ENCODE data around the gene PTPRT.

PTPRT gene

GRCh38 chr20:42958367-42959069 lies 231.2 kb downstream of the PTPRT start:
- ChIA-PET CTCF (no interaction called here), POLR2A (no interaction called here)
- no peaks in the 10 kb centered on the region for H3K9me3 ChIP-seq (ENCODE audit: control insufficient read depth, insufficient read depth, low read depth, low read length)
- no peak overlapping the region for H3K27ac ChIP-seq (ENCODE audit: extremely low read depth, low read depth, low read length)
- no peaks in the 10 kb centered on the region for H3K4me1 ChIP-seq (ENCODE audit: control insufficient read depth, insufficient read depth, low read length)
- no peak for TF ChIP-seq ZNF580 (tag by site-specific recombination; IDR thresholded peaks at IDR 0.05)
- TF ChIP-seq ZNF394 (tag by site-specific recombination; IDR thresholded peaks at IDR 0.05; ENCODE audit: borderline replicate concordance): no peak
- TF ChIP-seq ZNF791 (tag by site-specific recombination; IDR thresholded peaks at IDR 0.05): no peak
- TF ChIP-seq, protein P1, sequence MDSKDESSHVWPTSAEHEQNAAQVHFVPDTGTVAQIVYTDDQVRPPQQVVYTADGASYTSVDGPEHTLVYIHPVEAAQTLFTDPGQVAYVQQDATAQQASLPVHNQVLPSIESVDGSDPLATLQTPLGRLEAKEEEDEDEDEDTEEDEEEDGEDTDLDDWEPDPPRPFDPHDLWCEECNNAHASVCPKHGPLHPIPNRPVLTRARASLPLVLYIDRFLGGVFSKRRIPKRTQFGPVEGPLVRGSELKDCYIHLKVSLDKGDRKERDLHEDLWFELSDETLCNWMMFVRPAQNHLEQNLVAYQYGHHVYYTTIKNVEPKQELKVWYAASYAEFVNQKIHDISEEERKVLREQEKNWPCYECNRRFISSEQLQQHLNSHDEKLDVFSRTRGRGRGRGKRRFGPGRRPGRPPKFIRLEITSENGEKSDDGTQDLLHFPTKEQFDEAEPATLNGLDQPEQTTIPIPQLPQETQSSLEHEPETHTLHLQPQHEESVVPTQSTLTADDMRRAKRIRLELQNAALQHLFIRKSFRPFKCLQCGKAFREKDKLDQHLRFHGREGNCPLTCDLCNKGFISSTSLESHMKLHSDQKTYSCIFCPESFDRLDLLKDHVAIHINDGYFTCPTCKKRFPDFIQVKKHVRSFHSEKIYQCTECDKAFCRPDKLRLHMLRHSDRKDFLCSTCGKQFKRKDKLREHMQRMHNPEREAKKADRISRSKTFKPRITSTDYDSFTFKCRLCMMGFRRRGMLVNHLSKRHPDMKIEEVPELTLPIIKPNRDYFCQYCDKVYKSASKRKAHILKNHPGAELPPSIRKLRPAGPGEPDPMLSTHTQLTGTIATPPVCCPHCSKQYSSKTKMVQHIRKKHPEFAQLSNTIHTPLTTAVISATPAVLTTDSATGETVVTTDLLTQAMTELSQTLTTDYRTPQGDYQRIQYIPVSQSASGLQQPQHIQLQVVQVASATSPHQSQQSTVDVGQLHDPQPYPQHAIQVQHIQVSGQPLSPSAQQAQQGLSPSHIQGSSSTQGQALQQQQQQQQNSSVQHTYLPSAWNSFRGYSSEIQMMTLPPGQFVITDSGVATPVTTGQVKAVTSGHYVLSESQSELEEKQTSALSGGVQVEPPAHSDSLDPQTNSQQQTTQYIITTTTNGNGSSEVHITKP (tag by site-specific recombination; IDR thresholded peaks at IDR 0.05): no peak
- no peak for TF ChIP-seq MYNN (tag by site-specific recombination; IDR thresholded peaks at IDR 0.05; ENCODE audit: borderline replicate concordance)
- no peak for TF ChIP-seq ZNF76 (tag by site-specific recombination; IDR thresholded peaks at IDR 0.05; ENCODE audit: borderline replicate concordance, low read depth)
- no peak overlapping the region for H3K4me3 ChIP-seq (ENCODE audit: low read depth, low read length)
- H3K36me3 ChIP-seq (ENCODE audit: control insufficient read depth in 2 of 2, insufficient read depth in 1 of 2, low read length in 2 of 2): no peaks in the 10 kb centered on the region

- TF ChIP-seq ZNF610 (tag by site-specific recombination; IDR thresholded peaks at IDR 0.05; ENCODE audit: borderline replicate concordance) (no peak), ZNF596 (tag by site-specific recombination; IDR thresholded peaks at IDR 0.05) (no peak)
- POLR2A ChIA-PET: no interaction called here
- no peaks in the 10 kb centered on the region for H3K4me1 ChIP-seq (ENCODE audit: control insufficient read depth, insufficient read depth, low read length)
- H3K27ac ChIP-seq (ENCODE audit: extremely low read depth, low read depth, low read length): no peak overlapping the region
- H3K9me3 ChIP-seq (ENCODE audit: control insufficient read depth, insufficient read depth, low read depth, low read length): no peaks in the 10 kb centered on the region
- no peaks in the 10 kb centered on the region for H3K36me3 ChIP-seq (ENCODE audit: control insufficient read depth in 2 of 2, insufficient read depth in 1 of 2, low read length in 2 of 2)
- H3K4me3 ChIP-seq (ENCODE audit: low read depth, low read length): no peak overlapping the region
- CTCF ChIA-PET: no interaction called here
These were observed 232.0 kb downstream of the PTPRT start for GRCh38 chr20:42957704-42958095.

- no peak overlapping the region for H3K4me3 ChIP-seq (ENCODE audit: low read depth, low read length)
- TF ChIP-seq, protein P2, sequence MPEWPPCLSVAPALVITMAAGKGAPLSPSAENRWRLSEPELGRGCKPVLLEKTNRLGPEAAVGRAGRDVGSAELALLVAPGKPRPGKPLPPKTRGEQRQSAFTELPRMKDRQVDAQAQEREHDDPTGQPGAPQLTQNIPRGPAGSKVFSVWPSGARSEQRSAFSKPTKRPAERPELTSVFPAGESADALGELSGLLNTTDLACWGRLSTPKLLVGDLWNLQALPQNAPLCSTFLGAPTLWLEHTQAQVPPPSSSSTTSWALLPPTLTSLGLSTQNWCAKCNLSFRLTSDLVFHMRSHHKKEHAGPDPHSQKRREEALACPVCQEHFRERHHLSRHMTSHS (tag by site-specific recombination; IDR thresholded peaks at IDR 0.05): no peak
- TF ChIP-seq KLF16 (tag by site-specific recombination; IDR thresholded peaks at IDR 0.05) (no peak), ZNF292 (tag by site-specific recombination; IDR thresholded peaks at IDR 0.05; ENCODE audit: borderline replicate concordance, low read depth) (no peak), ZNF24 (tag by site-specific recombination; IDR thresholded peaks at IDR 0.05) (no peak), MYNN (tag by site-specific recombination; IDR thresholded peaks at IDR 0.05; ENCODE audit: borderline replicate concordance) (no peak), ZNF530 (tag by site-specific recombination; IDR thresholded peaks at IDR 0.05; ENCODE audit: low read depth) (no peak)
- no peaks in the 10 kb centered on the region for H3K36me3 ChIP-seq (ENCODE audit: control insufficient read depth in 2 of 2, insufficient read depth in 1 of 2, low read length in 2 of 2)
- H3K9me3 ChIP-seq (ENCODE audit: control insufficient read depth, insufficient read depth, low read depth, low read length): no peaks in the 10 kb centered on the region
- H3K27ac ChIP-seq (ENCODE audit: extremely low read depth, low read depth, low read length): no peak overlapping the region
- ChIA-PET CTCF (no interaction called here), POLR2A (no interaction called here)
- H3K4me1 ChIP-seq (ENCODE audit: control insufficient read depth, insufficient read depth, low read length): no peaks in the 10 kb centered on the region
These were observed 232.5 kb downstream of the PTPRT start for GRCh38 chr20:42957018-42957703.
